ENCODE results near the gene TBX6.
A peak's percentile ranks its signal among the peaks of the same experiment; 100 is the strongest.

TBX6 gene

GRCh38 chr16:30086291-30087140 lies 5.2 kb downstream of the TBX6 start:
- DNase-seq = no peak

DNA sequence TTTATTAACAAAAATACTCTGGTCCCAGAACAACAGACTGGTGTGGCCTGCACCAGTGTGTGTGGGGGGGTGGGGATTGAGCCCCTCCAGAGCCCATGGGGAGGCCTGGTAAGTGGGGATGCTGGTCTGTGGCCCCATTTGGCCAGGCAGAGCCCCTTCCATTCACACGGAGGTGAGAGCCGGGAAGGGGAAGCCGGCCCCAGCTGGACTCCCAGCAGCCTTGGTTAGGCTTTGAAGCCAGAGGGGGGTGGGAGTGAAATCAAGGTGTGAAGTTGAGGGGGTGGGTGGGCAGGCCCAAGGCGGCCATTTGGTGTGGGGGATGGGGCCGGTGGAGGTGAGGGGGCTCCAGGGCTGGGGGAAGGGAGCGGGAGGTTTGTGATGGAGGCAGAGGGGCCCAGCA lies 5.9 kb downstream of the TBX6 start:
- DNase-seq = no peak

DNA sequence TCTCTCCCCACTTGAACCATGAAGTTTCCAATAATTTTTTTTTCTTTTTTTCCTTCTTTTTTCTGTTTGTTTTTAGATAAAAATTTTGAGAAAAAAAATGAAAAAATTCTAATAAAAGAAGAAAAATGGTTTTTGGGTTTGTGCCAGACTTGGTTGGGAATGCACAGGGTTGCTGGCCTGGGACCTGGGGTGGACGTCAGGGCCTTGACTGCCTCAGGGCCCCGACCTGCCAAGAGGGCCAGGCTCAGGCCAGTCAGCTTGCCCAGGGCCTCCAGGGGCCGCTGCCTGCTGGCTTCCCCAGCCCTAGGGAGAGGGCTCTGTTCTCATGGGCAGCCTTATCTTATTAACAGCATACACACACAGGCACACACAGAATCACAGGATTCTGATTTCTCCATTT lies 6.5 kb downstream of the TBX6 start:
- no peak for DNase-seq

GRCh38 chr16:30084816-30085159 lies 6.9 kb downstream of the TBX6 start:
- DNase-seq = no peak

DNA sequence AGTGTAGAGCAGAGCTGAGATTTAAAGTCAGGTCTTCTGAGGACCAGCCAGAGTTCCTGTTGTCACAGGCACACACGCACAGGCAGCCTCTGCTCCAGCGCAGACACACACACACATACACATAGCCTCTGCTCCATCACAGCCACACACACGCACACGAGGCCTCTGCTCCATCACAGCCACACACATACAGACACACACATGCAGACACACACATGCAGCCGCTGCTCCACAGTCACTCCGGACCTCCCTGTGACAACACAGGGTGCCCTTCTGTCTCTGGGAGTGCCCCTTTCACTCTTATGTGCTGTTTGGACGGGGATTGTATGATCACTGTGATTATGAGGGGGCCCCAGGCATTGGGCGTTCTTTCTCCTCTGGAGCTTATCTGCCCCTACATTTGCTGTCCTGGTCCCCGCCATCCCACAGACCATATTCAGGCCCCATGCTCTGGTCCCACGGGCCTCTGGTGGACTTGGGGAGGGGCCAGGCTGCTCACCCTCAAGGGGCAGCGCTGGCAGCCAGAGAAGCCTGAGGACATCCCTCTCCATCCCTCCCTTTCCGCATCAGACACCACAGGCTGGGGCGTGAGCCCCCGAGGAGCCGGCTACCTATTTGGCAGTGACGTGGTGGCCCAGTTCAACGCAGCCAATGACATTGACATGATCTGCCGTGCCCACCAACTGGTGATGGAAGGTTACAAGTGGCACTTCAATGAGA lies 7.5 kb downstream of the TBX6 start:
- DNase-seq = no peak

- DNase-seq = no peak
Observed at GRCh38 chr16:30083216-30084055, 8.3 kb downstream of the TBX6 start.

GRCh38 chr16:30082545-30083090 lies 9.1 kb downstream of the TBX6 start:
- no peak for DNase-seq

GRCh38 chr16:30079480-30079879 lies 12.2 kb downstream of the TBX6 start:
- DNase-seq = no peak

- DNase-seq = no peak
Observed at GRCh38 chr16:30078744-30079143, 13.0 kb downstream of the TBX6 start.

- DNase-seq = no peak
Observed at GRCh38 chr16:30077656-30078055, 14.1 kb downstream of the TBX6 start.

DNA sequence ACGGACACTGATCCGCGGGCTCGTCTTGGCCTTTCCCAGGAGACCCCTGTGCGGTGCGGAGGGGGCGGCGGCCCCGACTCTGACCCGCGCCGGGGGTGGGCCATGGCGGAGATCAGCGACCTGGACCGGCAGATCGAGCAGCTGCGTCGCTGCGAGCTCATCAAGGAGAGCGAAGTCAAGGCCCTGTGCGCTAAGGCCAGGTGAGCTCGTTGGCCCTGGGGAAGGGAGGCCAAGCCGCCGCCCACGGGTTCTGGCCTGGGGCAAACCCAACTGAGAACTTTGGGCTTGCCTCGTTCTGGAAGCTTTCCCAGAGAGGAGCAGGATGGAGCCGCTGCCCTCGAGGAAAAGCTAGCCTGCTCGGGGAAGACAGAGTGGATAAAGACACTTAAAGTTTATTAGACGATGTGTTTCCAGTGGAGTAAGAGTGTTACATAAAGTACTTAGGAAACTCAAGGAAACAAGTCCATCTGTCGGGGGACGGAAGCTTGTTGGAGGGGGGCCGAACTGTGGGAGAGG lies 15.4 kb downstream of the TBX6 start:
- no peak for DNase-seq

DNA sequence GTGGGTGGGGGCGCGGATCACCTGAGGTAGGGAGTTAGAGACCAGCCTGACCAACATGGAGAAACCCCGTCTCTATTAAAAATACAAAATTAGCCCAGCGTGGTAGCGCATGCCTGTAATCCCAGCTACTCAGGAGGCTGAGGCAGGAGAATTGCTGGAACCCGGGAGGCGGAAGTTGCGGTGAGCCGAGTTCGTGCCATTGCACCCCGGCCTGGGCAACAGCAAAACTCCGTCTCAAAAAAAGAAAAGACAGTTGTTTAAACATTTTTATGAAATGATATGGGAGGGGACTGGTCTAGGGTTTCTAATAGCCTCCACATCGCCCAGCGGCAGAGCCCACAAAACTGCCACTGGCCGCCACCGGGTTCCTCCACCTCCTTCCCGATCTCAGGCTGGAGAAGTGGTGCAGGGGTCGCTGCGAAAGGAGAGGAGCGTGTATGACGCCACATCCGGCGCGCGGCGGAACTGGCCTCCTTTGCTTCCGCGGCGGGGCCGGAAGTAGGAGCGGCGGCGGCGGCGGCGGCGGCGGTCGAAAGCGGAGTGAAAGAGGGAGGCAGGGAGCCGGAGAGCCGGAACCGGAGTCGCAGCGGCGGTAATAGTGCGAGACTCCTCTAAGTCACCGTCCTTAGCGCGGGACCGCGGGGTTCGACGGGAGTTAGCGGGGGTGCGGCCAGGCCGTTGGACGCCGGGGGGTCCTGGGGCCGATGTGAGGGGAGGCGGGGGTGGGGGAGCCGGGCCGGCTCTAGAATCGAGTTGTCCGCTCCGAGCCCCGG lies 16.0 kb downstream of the TBX6 start, which contains the start of gene PPP4C:
Gene PPP4C, plus strand, starts transcription at position 492 of the 773 bp plus-strand sequence. CDS start 384 bp downstream, outside the sequence.
- peak; percentile 89 for DNase-seq

DNA sequence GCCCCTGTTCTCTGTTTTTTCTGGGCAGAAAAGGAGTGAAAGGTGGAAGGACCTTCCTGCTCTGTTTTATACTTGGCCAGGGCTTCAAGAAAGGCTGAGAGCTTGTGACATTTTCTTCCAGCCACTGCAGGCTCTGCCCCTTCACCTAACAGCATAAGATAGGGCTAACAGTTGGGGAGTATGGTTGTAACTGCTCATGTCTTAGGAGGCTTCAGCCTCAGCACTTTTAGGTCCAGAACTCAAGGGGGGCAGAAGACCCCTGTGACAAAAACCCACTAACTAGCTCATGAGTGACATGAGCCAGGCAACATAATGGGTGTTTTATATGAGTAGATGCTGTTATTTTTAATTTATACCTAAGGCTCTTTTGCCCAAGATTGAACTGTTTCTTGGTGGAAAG lies 21.2 kb downstream of the TBX6 start:
- DNase-seq = no peak

DNA sequence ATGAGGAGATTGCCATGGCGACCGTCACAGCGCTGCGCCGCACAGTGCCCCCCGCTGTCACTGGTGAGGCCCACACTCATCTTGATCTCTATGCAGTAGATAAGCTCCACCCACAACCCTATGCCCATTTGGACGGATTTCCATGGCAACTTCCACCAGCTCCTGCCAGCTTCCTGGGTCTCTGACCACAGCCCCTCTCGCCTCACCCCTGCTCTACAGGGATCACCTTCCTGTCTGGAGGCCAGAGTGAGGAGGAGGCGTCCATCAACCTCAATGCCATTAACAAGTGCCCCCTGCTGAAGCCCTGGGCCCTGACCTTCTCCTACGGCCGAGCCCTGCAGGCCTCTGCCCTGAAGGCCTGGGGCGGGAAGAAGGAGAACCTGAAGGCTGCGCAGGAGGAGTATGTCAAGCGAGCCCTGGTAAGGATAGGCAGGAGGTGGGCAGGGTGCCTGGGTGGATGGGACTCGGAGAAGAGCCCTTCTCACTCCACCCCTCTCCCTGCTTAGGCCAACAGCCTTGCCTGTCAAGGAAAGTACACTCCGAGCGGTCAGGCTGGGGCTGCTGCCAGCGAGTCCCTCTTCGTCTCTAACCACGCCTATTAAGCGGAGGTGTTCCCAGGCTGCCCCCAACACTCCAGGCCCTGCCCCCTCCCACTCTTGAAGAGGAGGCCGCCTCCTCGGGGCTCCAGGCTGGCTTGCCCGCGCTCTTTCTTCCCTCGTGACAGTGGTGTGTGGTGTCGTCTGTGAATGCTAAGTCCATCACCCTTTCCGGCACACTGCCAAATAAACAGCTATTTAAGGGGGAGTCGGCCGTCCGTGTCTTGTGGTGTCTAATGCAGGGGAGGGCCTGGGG lies 21.9 kb downstream of the TBX6 start:
- DNase-seq = no peak

- peak; percentile 61 for DNase-seq
Observed at GRCh38 chr16:30068750-30069610, 22.7 kb downstream of the TBX6 start.

GRCh38 chr16:30068333-30068732 lies 23.4 kb downstream of the TBX6 start:
- no peak for DNase-seq

DNA sequence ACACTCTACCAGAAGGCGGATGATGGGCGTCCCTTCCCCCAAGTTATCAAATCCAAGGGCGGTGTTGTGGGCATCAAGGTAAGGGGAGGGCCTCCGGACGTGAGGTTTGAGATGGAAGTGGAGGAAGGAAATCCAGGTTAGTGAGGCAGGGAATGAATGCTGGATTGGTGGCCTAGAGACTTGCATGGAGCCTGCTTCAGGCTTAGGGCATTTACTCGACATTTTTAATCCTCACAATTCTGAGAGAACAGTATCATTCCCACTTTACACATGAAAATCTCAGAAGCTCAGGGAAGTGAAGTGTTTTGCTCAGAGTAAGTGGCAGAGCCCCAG lies 24.2 kb downstream of the TBX6 start:
- DNase-seq = no peak

DNA sequence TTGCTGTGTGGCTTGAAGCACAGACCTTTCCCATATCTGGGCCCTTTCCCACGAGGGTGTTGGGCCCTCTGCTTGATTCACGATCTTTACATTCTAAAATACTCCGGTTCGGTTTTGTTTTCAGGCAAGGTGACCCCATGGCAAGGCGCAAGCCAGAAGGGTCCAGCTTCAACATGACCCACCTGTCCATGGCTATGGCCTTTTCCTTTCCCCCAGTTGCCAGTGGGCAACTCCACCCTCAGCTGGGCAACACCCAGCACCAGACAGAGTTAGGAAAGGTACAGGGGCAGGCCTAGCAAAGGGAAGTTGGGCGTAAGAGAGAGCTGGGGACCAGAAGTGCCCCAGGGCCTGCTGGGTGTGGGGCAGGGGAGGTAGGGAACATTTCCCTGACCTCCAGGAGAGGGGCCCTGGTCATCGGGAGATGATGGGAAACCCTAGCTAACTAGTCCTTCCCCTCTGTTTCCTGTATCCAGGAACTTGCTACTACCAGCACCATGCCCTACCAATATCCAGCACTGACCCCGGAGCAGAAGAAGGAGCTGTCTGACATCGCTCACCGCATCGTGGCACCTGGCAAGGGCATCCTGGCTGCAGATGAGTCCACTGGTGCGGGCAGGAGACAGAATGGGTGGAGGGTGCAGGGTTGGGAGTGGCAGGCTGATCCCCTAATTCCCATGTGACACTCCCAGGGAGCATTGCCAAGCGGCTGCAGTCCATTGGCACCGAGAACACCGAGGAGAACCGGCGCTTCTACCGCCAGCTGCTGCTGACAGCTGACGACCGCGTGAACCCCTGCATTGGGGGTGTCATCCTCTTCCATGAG lies 24.8 kb downstream of the TBX6 start:
- no peak for DNase-seq

Data from activated CD8-positive, alpha-beta memory T cell treated with anti-CD3 and anti-CD28 coated beads, Interleukin-2, amount 50 U/mL, for 4 hours (primary cell).